Stimulated activated CD4-positive, alpha-beta T cell treated with anti-CD3 and anti-CD28 coated beads, Interleukin-15, amount 100 ng/mL, for 1 hour (primary cell): ENCODE data around the gene ZSWIM4.
A peak's percentile ranks its signal among the peaks of the same experiment; 100 is the strongest.
"Not testable (repeated sequence)": the region's sequence is repeated elsewhere in the genome, so short reads cannot be mapped to it uniquely, and the experiment has no call there.

Experiments
- DNase-seq, 2 donors: peaks; one replicate each; pipeline ENCODE4 v3.0.0-alpha.2; 2020; ENCODE audit warnings: low read depth in 1 of 2, low spot score in 1 of 2

ZSWIM4 gene

DNA sequence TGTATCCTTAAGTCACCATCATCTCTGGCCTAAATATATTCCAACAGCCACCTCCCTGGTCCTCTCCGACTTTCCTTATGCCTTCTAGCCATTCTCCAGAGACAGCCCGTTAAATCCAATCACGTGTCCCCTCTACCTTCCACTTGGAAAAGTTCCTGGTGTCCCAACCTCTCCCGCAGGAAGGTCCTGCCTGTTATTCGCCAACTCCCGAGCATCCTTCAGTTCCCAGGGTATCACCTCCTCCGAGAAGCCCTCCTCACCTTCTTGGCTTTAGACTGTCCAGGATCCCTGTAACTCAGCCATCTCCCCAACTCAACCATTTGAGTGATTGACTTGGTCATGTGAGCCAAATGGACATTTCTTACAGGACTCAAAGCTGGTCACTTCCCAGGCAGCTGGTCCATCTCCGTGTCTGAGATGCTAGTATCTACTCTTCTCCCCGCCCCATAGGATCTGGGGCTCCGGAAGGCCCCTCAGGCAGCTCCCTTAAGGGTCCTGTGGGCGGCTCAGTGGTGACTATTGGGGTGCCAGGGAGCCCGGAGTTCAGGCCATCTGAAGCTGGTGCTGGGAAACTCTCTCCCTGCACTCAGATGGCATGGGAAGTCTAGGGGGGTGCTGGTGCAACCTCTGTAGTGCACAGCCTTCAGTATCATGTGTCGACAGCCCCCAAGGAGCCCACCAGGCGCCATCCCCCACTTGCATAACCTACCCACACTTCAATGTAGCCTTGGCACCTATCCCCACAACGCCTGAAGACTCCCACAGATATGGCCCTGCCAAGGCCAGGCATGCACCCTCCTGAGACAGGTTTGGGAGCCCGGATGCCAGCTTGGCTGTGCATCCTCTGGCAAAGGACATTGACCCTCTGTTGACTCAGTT is 53.8 kb downstream of the ZSWIM4 start:
- DNase-seq: no peak

DNA sequence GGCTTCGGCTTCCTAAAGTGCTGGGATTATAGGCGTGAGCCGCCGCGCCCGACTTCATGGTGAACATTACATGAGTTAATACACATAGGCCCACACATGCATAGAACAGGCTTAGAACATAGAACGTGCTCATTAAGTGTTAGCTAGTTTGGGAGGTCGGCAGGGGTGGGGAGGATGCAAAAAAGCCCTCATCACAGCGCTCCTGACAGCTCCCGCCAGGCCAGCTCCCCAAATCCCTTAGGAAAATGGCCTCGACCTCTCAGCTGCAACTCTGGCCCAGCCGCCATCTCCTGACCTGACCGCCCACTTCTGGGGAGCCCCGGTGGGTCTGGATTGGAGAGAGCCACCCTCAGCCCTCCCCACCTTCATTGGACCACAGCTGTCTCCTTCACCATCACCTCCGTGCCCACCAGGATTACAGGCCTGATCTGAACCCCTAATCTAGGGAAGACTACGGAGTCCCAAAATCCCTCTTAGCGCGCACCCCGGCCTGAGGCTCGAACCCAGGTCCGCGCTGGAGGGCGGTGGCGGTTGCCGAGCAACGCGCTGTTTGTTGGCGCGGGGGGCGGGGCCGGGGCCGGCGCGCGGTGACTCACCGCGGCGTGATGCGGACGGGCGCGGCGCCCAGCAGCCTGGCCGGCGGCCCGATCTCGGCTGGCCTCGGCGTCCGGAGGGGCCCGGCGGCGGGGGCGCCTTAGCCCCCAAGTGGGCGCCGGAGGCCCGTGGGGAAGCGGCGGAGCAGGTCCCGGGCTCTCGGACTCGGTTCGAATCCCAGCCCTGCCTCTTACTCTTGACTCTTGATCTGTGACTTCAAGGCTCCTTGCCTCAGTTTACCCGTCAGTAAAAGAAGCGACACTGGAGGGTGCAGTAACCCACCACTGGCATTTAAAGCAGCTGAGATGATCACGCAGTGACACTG is 55.0 kb downstream of the ZSWIM4 start:
- peak in 1 of 2 donors; percentile 54 for DNase-seq

DNA sequence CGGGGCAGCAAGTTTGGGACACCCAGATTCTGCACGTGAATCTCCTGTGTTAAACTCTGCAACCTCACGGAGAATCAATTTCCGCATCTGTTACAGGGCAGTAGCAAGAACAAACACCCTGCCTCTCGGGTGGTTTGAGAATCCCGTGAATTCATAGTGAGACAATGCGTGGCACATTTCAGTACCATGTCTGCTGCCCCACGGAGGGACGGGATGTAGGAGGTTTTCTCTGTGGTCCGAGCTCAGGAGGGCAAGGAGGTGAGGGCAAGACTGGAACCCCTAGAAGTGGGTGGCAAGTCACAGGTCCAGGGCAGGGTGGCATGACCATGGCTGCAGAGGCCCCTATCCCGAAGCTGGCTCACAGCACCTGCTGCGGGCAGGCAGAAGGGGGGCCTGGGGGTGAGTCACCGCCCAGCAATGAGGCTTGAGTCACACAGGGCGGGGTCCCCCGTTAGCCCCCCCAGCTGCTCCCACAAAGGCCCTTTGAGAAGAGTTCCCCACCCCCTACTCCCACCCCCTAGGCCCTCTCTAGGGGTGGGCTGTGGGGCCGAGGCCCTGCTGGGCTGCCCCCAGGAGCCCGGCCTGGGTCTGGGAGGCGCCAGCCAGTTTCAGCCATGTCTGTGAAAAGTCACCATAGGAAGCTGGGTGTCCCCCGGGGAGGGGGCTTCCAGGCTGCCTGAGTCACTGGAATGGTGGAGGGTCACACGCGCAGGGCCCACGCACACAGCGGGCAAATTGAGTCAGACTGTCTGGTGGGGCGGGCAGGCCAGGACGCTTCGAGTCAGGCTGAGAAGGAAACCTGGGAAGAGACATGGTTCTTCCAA is 55.9 kb downstream of the ZSWIM4 start:
- peak in 1 of 2 donors; percentile 53 for DNase-seq

DNA sequence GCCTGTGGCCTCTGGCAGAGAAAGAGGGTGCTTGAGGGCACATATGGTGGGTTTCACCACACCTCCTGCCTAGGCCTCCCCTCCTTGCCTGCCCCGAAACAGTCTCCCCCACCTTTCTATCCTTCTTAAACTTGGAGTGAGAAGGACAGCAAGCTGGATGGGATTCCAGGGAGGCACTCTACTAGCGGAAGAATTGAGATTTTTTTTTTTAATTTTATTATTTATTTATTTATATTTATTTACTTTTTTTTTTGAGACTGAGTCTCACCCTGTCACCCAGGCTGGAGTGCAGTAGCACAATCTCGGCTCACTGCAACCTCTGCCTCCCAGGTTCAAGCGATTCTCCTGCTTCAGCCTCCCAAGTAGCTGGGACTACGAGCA is 56.5 kb downstream of the ZSWIM4 start:
- not testable (repeated sequence) for DNase-seq

DNA sequence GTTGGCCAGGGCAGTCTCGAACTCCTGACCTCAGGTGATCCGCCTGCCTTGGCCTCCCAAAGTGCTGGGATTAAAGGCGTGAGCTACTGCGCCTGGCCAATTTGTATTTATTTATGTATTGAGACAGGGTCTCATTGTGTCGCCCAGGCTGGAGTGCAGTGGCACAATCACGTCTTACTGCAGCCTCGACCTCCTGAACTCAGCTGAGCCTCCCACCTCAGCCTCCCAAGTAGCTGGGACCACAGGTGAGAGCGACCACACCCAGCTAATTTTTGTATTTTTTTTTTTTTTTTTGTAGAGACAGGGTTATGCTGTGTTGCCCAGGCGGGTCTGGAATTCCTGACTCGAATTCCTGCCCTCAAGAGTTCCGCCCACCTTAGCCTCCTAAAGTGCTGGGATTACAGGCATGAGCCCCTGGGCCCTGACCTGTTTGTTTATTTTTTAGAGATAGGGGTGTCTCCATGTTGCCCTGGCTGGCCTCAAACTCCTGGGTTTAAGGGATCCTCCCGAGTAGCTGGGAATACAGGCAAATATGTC is 57.0 kb downstream of the ZSWIM4 start:
- DNase-seq: not testable (repeated sequence)

DNA sequence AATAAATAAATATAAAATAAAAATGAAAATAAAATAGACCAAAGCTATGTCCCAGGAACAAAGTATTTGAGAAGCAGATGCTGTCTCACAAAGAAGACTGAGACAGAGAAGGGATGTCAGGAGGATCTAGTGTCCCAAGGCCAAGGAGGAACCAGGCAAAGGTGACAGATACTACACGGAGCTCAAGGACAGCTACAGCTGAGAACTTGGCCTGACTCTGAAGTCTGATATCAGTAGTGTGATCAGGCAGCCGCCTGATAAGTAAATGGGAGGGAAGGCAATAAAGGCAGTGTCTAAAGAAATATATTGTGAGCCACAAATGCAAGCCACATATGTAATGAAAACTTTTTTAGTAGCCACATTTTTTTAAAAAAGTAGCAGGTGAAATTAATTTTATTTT is 61.3 kb downstream of the ZSWIM4 start:
- DNase-seq: no peak

DNA sequence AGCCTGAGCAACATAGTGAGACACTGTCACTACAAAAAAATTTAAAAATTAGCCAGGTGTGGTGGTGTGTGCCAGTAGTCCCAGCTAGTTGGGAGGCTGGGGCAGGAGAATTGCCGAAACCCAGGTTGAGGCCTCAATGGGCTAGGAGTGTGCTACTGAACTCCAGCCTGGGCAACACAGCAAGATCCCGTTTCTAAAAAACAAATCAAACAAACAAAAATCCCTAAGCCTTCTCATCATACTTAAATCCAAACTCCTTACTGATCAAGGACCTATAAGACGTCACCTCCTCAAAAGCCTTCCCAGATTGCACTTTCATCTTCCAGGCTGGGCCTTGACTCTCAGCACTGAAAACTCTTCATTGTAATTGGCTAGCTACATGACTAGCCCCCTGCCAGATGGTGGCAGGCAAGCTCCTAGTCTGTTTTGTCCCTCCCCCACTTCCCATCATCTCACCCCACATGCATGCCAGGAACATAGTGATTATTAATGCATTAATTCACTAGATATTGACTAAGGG is 64.2 kb downstream of the ZSWIM4 start:
- no peak for DNase-seq

DNA sequence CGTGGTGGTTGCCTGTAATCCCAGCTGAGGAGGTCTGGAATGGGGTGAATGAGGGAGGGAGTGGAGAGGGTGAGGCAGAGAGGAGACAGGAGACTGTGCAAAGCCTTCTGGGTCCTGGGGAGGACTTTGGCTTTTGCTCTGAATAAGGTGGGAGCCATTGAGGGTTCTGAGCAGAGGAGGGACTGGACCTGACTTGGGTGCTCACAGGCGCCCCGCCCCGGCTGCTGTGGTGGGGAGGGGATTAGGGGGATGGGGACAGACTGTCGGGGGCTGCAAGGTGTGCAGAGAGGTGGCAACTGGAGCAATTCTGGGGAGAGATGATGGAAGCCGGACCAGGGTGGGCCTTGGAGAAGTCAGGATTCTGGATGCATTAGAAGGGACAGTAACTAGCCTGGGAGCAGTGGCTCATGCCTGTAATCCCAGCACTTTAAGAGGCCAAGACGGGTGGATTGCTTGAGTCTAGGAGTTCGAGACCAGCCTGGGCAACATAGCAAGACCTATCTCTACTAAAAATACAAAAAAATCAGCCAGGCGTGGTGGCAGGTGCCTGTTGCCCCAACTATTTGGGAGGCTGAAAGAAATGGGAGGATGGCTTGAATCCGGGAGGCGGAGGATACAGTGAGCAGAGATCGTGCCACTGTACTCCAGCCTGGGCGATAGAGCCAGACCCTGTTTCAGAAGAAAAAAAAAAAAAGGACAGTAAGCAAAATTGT is 65.6 kb downstream of the ZSWIM4 start:
- DNase-seq: no peak

DNA sequence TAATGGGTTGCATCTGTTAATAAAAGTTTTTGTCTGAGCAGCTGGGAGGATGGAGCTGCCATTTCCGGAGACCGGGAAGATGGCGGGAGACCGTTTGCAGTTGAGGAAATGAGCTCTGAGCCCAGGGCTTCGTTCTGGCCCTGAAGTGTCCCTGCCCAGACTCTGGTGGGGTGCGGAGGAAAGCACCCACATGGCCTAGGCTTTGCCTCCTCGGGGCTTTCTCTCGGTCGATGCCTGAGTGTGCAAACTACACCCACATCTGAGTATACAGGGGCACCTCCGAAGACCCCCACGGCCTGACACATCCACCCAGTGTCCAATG is 66.1 kb downstream of the ZSWIM4 start:
- no peak for DNase-seq

DNA sequence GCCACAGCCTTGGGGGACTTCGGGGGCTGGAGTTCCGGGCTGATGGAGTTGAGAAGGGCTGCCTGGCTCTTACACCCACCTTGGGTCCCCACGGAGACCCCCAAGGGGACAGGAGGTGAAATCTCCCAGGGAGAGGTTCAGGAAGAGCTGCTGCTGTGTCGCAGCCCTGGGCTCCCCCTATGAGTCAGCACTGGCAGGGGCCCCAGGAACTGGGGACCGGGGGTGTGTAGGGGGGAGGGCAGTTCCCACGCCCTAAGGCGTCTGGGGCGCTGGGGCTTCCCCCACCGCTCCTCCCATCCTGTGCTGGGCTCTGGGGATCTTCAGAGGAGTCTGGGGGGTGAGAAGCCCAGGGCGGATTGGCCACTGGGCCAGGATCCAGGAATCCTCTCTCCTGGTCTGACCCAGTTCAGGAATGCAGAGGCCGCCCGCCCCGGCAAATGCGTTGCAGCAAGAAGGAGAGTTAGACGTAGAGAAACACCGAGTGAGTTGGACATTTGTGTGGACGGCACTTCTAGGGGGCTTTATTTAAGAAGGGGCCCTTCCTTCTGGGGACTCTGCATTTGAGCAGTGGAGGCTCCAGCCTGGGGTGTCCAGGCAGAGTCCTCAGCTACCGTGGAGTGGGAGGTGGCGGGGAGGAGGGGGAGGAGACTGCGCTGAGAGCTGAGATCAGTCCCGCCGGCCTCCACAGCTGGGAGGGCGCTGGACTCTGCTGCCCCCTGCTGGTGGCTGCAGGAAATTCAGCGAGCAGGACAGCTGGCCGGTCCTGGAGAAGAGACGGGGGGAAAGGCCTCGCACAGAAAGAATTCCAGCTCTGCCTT is 66.7 kb downstream of the ZSWIM4 start:
- peak; percentile 78 to 80 for DNase-seq

DNA sequence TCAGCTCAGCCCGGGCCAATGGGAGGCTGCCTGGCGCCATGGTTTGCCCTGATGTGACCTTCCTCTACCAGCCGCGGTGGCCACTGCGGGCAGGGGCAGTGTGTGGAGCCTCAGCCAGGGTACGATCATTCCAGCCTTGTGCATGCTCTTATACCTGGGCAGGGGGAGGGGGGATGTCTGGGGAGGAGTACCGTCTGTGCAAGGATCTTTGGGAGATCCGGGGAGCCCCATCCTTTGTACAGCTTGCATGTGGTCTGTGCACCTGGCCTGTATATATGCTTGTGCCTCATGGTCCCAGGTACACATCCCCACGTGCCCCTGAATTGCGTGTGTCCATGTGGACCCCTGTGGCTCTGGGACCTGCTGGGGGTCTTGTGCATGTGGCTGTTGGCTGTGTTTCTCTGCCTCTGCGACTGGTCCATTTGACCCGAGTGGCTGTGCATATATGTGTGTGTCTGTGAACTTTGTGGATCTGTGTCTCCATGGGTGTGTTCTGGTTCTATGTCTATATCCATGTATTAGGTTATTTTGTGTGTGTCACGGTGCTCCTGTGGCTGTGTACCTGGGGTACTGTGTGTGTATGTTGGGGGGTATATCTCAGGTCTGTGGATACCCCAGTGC is 68.9 kb downstream of the ZSWIM4 start:
- no peak for DNase-seq

DNA sequence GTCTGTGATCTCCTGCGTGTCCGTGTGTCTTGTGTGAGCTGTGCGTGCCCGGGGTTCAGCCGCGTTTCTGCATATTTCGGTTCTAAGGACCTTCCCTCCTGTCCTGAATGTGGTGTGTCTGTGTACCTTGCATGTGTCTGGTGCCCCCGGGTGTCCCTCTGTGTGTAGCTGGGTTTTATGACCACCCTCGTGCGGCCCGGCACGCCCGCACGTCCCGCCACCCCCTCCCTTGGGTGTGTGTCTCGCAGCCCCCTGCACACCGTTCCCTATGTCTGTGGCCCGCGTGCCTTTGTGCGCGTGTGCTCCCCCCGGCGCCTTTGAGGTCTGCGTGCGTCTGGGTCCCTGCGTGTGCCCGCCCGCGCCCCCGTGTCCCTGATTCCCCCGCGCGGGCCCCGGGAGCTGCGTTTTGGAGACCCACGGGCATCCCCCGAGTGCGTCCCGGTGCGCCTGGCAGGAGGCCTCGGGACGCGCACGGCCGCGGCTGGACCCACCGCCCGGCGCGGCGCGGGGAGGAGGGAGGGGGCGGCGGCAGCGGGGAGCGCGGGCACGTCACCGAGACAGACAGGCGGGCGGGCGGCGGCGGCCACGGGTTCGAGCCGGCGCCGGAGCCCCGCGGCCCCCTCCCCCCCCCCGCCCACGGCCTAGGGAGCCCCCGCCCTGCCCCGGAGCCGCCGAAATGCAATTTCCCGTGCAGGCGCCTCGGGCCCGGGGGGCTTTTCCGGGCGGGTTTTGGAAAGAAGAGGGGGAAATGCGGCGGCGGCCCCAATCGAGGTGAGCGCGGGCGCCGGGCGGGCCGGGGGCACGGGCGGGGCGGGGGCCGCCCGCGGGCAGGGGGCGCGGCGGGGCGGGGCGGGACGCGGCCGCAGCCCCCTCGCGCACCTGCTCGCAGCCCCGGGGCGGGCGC is 69.7 kb downstream of the ZSWIM4 start:
- no peak for DNase-seq

DNA sequence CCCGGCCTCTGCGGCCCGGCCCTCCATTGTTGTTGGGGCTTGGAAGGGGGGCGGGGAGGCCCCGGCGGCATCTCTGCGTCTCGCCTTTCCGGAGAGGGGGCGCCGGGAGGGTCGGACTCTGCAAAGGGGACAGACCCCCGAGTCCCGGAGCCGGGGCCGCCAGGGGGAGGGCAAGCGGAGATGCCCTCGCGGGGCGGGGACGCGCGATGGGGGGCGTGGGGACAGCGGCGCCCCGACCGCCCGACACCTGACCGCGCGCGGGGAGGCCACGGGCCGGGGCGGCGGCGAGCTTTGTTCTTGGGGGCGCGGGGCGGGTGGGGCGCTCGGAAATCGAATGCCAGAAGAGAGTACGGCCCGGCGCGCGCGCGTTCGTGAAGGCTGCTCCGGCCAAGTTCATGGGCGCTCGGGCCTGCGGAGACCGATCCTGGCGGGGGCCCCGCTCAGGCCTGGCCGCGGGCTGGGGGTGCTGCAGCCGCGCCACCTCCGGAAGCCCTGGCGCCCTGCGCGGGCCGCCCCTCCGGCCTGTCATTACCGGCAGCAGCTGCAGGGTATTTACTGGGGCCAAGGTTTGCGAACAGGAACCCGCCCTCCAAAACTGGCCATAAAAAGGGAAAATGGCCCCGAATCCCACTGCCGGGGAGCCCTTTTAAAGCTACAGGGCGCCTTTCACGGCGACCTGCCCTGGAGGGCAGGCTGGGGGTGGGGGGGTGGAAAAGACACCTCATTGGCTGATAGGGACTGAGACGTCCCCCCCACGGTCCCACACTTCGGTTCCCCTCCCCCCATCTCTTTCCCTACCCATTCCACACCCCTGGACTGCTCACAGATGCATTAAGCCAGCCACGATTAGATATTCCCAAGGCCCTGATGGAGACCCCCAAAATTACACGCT is 70.6 kb downstream of the ZSWIM4 start:
- no peak for DNase-seq

DNA sequence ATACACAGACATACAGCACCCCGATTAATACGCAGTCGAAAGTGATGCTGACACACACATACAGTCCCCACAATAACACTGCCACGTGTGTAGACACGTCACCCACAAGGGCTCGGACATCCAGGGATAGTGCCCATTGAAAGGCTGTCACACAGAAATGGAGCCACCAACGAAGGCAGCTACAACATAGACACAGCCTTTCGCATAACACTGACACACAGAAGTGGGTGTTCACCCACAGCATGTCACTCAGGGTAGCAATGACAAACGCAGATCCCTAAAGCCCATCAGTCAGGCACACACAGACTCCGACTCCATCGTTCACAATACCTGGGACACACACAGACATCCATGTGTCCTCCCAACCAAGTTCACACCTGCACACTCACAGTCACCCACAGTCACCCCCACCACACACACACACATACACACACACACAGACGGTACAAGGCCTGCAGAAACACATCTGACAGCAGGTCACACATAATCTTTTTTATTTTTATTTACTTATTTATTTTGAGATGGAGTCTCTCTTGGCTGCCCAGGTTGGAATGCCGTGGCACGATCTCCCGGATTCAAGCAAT is 71.3 kb downstream of the ZSWIM4 start:
- DNase-seq: no peak

DNA sequence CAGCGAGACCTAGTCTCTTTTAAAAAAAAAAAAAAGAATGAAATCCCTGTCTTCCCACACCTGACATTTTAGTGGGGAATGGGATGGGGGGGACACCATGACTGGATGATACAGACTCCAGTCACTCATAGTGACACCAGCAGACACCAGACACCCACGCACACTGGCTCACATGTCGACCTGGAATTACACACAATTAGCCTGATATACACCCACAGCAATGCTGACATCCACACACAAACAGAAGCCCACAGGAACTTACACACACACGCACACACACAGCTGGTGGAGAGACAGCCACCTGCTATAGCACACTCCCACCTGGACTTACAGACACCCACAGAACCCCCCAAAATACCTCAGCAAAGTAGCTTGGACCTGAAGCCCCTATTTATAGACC is 73.4 kb downstream of the ZSWIM4 start:
- no peak for DNase-seq

DNA sequence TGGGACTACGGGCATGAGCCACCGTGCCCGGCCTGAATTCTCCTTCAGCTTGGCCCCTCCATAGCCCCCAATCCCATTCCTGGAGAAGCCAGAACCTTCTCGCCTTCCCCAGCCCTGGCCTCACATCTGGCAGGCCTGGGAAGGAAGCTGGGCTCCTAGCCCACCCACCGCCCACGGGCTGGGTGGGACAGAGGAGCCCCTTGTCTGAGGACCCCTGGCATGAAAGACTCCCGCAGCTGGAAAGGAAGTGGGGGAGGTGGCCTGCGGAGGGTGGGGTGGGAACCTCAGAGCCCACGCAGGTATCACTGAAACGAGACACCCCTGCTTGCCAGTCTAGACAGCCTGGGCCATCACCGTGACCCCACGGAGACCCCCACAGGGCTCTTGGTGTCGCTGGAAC is 74.0 kb downstream of the ZSWIM4 start:
- no peak for DNase-seq

DNA sequence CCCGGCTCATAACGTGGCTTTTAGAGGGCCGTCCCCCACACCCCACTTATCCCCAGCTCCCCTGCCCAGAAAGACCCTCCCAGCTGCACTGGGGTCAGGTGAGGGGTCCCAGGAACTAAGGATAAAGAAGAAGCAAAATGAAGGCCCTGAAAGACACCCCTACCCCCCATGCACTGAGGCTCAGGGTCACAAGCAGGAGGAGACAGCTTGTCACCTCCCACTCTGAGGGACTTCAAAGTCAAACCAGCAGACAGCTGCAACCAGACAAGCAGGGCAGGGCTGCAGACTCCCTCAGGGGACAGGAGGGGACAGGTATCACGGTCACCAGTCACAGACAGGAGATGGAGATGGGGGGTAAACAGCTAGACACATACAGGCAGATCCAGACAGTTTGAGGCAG is 75.6 kb downstream of the ZSWIM4 start:
- DNase-seq: no peak
